GM23338 (cell line): Measurements from ENCODE around the gene LYZL6. TPM values are rescaled to one million over a fixed set of nuclear protein-coding genes. Genes with fewer than 3 reads are reported as not detected.

Source experiments
- ATAC-seq: fragments of 200-7000 bp; cut with Tn5 transposase; 3 replicates; pipeline ENCODE4 v1.9.1; 2020
- DNase-seq: peaks from one replicate; pipeline ENCODE4 v3.0.0-alpha.2; 2015; ENCODE audit warnings: low spot score
- H2AFZ ChIP-seq: fragments of 200-600 bp; sonication (generic); 2 replicates; pipeline ENCODE4 v1.8.0; 2016; ENCODE audit warnings: antibody characterized with exemption, mild to moderate bottlenecking, moderate library complexity
- H3F3A ChIP-seq: fragments of 200-600 bp; sonication (generic); replicated peaks from 2 replicates; pipeline ENCODE4 v1.8.0; 2017; ENCODE audit warnings: antibody characterized with exemption, mixed run types, low read depth
- H3K27ac ChIP-seq: fragments of 200-600 bp; sonication (generic); 2 replicates; pipeline ENCODE4 v1.6.1; 2016; ENCODE audit warnings: low read depth
- H3K27me3 ChIP-seq: fragments of 200-600 bp; sonication (generic); 2 replicates; pipeline ENCODE4 v1.8.0; 2016; ENCODE audit warnings: mild to moderate bottlenecking, mixed run types, moderate library complexity; ENCODE audit not compliant: insufficient read depth
- H3K36me3 ChIP-seq: fragments of 200-600 bp; sonication (generic); 2 replicates; pipeline ENCODE4 v1.8.0; 2016; ENCODE audit warnings: mild to moderate bottlenecking; ENCODE audit not compliant: insufficient read depth
- H3K4me1 ChIP-seq: fragments of 200-600 bp; sonication (generic); 2 replicates; pipeline ENCODE4 v1.8.0; 2016; ENCODE audit warnings: mild to moderate bottlenecking, moderate library complexity; ENCODE audit not compliant: insufficient read depth
- H3K4me2 ChIP-seq: fragments of 200-600 bp; sonication (generic); 2 replicates; pipeline ENCODE4 v1.7.1; 2017; ENCODE audit warnings: mixed run types
- H3K4me3 ChIP-seq: fragments of 200-600 bp; sonication (generic); 2 replicates; pipeline ENCODE4 v1.6.1; 2016; ENCODE audit warnings: mixed run types
- H3K79me2 ChIP-seq: fragments of 200-600 bp; sonication (generic); replicated peaks from 2 replicates; pipeline ENCODE4 v1.8.0; 2017; ENCODE audit warnings: mild to moderate bottlenecking; ENCODE audit not compliant: insufficient read depth
- H3K9me2 ChIP-seq: fragments of 200-600 bp; sonication (generic); 2 replicates; pipeline ENCODE4 v1.8.0; 2017; ENCODE audit not compliant: insufficient read depth
- H4K20me1 ChIP-seq: fragments of 200-600 bp; sonication (generic); replicated peaks from 2 replicates; pipeline ENCODE4 v1.8.0; 2017; ENCODE audit warnings: mild to moderate bottlenecking; ENCODE audit not compliant: insufficient read depth
- H3K27ac Mint-ChIP-seq: 2 replicates; pipeline ENCODE4 v1.8.0; 2020; ENCODE audit warnings: inconsistent platforms, mild to moderate bottlenecking, moderate library complexity, mixed read lengths
- H3K27me3 Mint-ChIP-seq: 3 replicates; pipeline ENCODE4 v1.8.0; 2022; ENCODE audit warnings: low read depth, mild to moderate bottlenecking, moderate library complexity, mixed read lengths, inconsistent platforms; ENCODE audit not compliant: insufficient read depth, poor library complexity
- H3K36me3 Mint-ChIP-seq: 3 replicates; pipeline ENCODE4 v1.8.0; 2021; ENCODE audit warnings: low read depth, mild to moderate bottlenecking, inconsistent platforms, moderate library complexity, mixed read lengths
- H3K4me1 Mint-ChIP-seq: 3 replicates; pipeline ENCODE4 v1.8.0; 2020; ENCODE audit warnings: mild to moderate bottlenecking, inconsistent platforms, mixed read lengths
- H3K4me3 Mint-ChIP-seq: 3 replicates; pipeline ENCODE4 v1.8.0; 2021; ENCODE audit warnings: moderate library complexity, mild to moderate bottlenecking, inconsistent platforms, mixed read lengths
- H3K9me3 Mint-ChIP-seq: 3 replicates; pipeline ENCODE4 v1.8.0; 2020; ENCODE audit warnings: moderate library complexity, mild to moderate bottlenecking, inconsistent platforms, mixed read lengths
- CREB1 ChIP-seq: fragments of 250-450 bp; sonication (Bioruptor Pico); IDR thresholded peaks from 2 replicates; pipeline ENCODE4 v1.5.0; 2020; ENCODE audit warnings: low read depth, mild to moderate bottlenecking, moderate library complexity
- CTCF ChIP-seq, 2 experiments: fragments of 200-600 bp in 1 of 2; sonication (generic) in 1 of 2; conservative IDR thresholded peaks; 2 replicates each; pipeline versions ENCODE4 v1.5.1 to v1.6.1; 2016 to 2017; ENCODE audit warnings: antibody characterized with exemption in 2 of 2, low read depth in 2 of 2, mild to moderate bottlenecking in 2 of 2, moderate library complexity in 1 of 2
- ETS1 ChIP-seq: IDR thresholded peaks from 2 replicates; pipeline ENCODE4 v1.6.1; 2016; ENCODE audit warnings: antibody characterized with exemption
- EZH2 ChIP-seq: fragments of 200-600 bp; sonication (generic); IDR thresholded peaks from one replicate; pipeline ENCODE4 v1.8.0; 2017; ENCODE audit warnings: antibody characterized with exemption, mild to moderate bottlenecking, low read depth; ENCODE audit not compliant: unreplicated experiment
- EZH2phosphoT487 ChIP-seq: fragments of 200-600 bp; sonication (generic); IDR thresholded peaks from one replicate; pipeline ENCODE4 v1.8.1; 2018; ENCODE audit warnings: antibody characterized with exemption; ENCODE audit not compliant: unreplicated experiment
- JUNB ChIP-seq: IDR thresholded peaks from one replicate; pipeline ENCODE4 v1.6.1; 2016; ENCODE audit warnings: antibody characterized with exemption; ENCODE audit not compliant: unreplicated experiment
- NANOG ChIP-seq: IDR thresholded peaks from 2 replicates; pipeline ENCODE4 v1.6.1; 2016; ENCODE audit warnings: antibody characterized with exemption, borderline replicate concordance
- POLR2AphosphoS5 ChIP-seq: IDR thresholded peaks from 2 replicates; pipeline ENCODE4 v1.6.1; 2016; ENCODE audit warnings: antibody characterized with exemption, low read depth
- REST ChIP-seq: IDR thresholded peaks from one replicate; pipeline ENCODE4 v1.6.1; 2018; ENCODE audit warnings: antibody characterized with exemption; ENCODE audit not compliant: unreplicated experiment
- STAT1 ChIP-seq: IDR thresholded peaks from one replicate; pipeline ENCODE4 v1.6.1; 2016; ENCODE audit warnings: antibody characterized with exemption; ENCODE audit not compliant: unreplicated experiment
- ZNF114 ChIP-seq: fragments of 250-450 bp; sonication (Bioruptor Pico); IDR thresholded peaks from 2 replicates; pipeline ENCODE4 v1.5.0; 2020; ENCODE audit warnings: mild to moderate bottlenecking, moderate library complexity
- ZNF331 ChIP-seq: fragments of 250-450 bp; sonication (Bioruptor Pico); IDR thresholded peaks from 2 replicates; pipeline ENCODE4 v1.5.0; 2020; ENCODE audit warnings: low read depth, mild to moderate bottlenecking, moderate library complexity
- ZNF462 ChIP-seq: fragments of 250-450 bp; sonication (Bioruptor Pico); IDR thresholded peaks from 2 replicates; pipeline ENCODE4 v1.5.0; 2020; ENCODE audit warnings: mild to moderate bottlenecking, moderate library complexity
- polyA plus RNA-seq: library from polyadenylated mRNA; unstranded; fragments of >200 nt; fragmentation: Nextera tagmentation; extraction: Ambion mirVana; gene quantifications from 2 replicates; pipeline ENCODE4 v1.2.1, GENCODE V29; 2016
- total RNA-seq: library from RNA; depleted of rRNA; stranded (reverse); fragments of >200 nt; shearing (Covaris generic); gene quantifications from 2 replicates; pipeline ENCODE4 v1.2.3, GENCODE V29; 2014

LYZL6 gene
- total and polyA plus RNA-seq, 2 experiments from 2014 or later, result not detected

GRCh38 chr17:35973333-35974260 is 30.1 kb upstream of the LYZL6 start:
- no peaks in the 10 kb centered on the region for H3K36me3 Mint-ChIP-seq
- Histone ChIP-seq H3K27ac (no peak overlapping the region), H3K27me3 (no peaks in the 10 kb centered on the region), H3K9me2 (no peaks in the 10 kb centered on the region), H3F3A (no peaks in the 10 kb centered on the region), H4K20me1 (no peaks in the 10 kb centered on the region), H3K36me3 (no peaks in the 10 kb centered on the region), H3K4me2 (no peak overlapping the region), H3K4me1 (0 out of 2 replicates have a peak, but pooled peaks cover 4% of the 10 kb centered on the region), H3K79me2 (no peaks in the 10 kb centered on the region), H3K4me3 (no peak overlapping the region), H2AFZ (0 out of 2 replicates have a peak overlapping the region, but pooled peaks have one; percentile 23)
- TF ChIP-seq ZNF462 (CRISPR knock-in tag) (no peak), EZH2phosphoT487 (no peak), CREB1 (CRISPR knock-in tag) (no peak), STAT1 (no peak), CTCF (conservative IDR thresholded peaks at IDR 0.05; ENCODE audit: low read depth in 2 of 2) (no peak), ETS1 (no peak), POLR2AphosphoS5 (no peak), ZNF331 (CRISPR knock-in tag) (no peak), ZNF114 (CRISPR knock-in tag) (no peak), EZH2 (no peak), JUNB (no peak), REST (no peak), NANOG (no peak)
- DNase-seq, result no peak
- ATAC-seq, result no peak
- H3K4me1 Mint-ChIP-seq, result peaks cover 3% of the 10 kb centered on the region; the same call in 1 of the 3 replicates
- peaks cover 2% of the 10 kb centered on the region for H3K27me3 Mint-ChIP-seq
- no peak overlapping the region for H3K4me3 Mint-ChIP-seq
- no peak overlapping the region for H3K27ac Mint-ChIP-seq
- no peaks in the 10 kb centered on the region for H3K9me3 Mint-ChIP-seq
